ENCODE data around the gene CEP131.

- no peak for TF ChIP-seq CTCF (IDR thresholded peaks at IDR 0.05)
- no peak for TF ChIP-seq POLR2AphosphoS5 (IDR thresholded peaks at IDR 0.05)
Observed at GRCh38 chr17:81210466-81210865, 12.3 kb downstream of the CEP131 start.
